Left renal cortex interstitium (tissue), 4 donors: ENCODE data around the gene RASL10B. TPM values are rescaled to one million over a fixed set of nuclear protein-coding genes. Genes with fewer than 3 reads are reported as not detected.
"Not testable (repeated sequence)": the region's sequence is repeated elsewhere in the genome, so short reads cannot be mapped to it uniquely, and the experiment has no call there.

ENCODE experiments used
- DNase-seq, 4 donors: peaks; one replicate each; pipeline ENCODE4 v3.0.0-alpha.2; 2013; ENCODE audit warnings: low read depth in 4 of 4, low spot score in 2 of 4, missing footprints in 1 of 4
- polyA plus RNA-seq, 4 donors: library from polyadenylated mRNA; unstranded; fragments of 120-200 nt; gene quantifications; one replicate each; pipeline ENCODE4 v1.2.1, GENCODE V29; 2013; ENCODE audit not compliant: insufficient read length in 4 of 4

The RASL10B gene
- polyA plus RNA-seq, 4 donors = 12.0 to 16.8 (median 15.3) TPM

- DNase-seq = no peak
Measured at GRCh38 chr17:35740997-35741931, 9.8 kb downstream of the RASL10B start.

- no peak for DNase-seq
Measured at GRCh38 chr17:35742496-35742895, 11.1 kb downstream of the RASL10B start.

- no peak for DNase-seq
Measured at GRCh38 chr17:35742896-35743477, 11.5 kb downstream of the RASL10B start.

- DNase-seq = no peak
Measured at GRCh38 chr17:35743626-35744328, 12.3 kb downstream of the RASL10B start.

GRCh38 chr17:35744830-35745229, 13.4 kb downstream of the RASL10B start:
- DNase-seq = no peak

- DNase-seq = no peak
Measured at GRCh38 chr17:35745246-35745645, 13.8 kb downstream of the RASL10B start.

- DNase-seq = no peak
Measured at GRCh38 chr17:35745749-35746320, 14.4 kb downstream of the RASL10B start.

- peak in 1 of 4 donors; percentile 64 for DNase-seq
Measured at GRCh38 chr17:35747540-35748017, 16.1 kb downstream of the RASL10B start.

GRCh38 chr17:35748341-35748841, 17.0 kb downstream of the RASL10B start:
- DNase-seq = no peak

- no peak for DNase-seq
Measured at GRCh38 chr17:35748979-35749378, 17.5 kb downstream of the RASL10B start.

- no peak for DNase-seq
Measured at GRCh38 chr17:35749560-35750412, 18.3 kb downstream of the RASL10B start.

- DNase-seq = no peak
Measured at GRCh38 chr17:35750526-35751395, 19.3 kb downstream of the RASL10B start.

GRCh38 chr17:35751541-35751940, 20.1 kb downstream of the RASL10B start:
- not testable (repeated sequence) for DNase-seq

- DNase-seq = no peak
Measured at GRCh38 chr17:35752471-35752870, 21.0 kb downstream of the RASL10B start.

- DNase-seq = no peak
Measured at GRCh38 chr17:35752945-35753764, 21.7 kb downstream of the RASL10B start, which contains the start of gene GAS2L2. Gene GAS2L2, minus strand, starts transcription at chr17:35753239. Its CDS starts 389 bp downstream, at chr17:35752850.

- DNase-seq = no peak
Measured at GRCh38 chr17:35757243-35757642, 25.8 kb downstream of the RASL10B start.

GRCh38 chr17:35760587-35760986, 29.1 kb downstream of the RASL10B start, which contains the start of gene C17orf50:
Gene C17orf50, plus strand, starts transcription at chr17:35760887. Its CDS starts 55 bp downstream, at chr17:35760942.
- DNase-seq = no peak

GRCh38 chr17:35761601-35762000, 30.2 kb downstream of the RASL10B start:
- no peak for DNase-seq
